GM21786 (cell line): Measurements from ENCODE around the gene HSPBAP1.
"Not testable (repeated sequence)": the region's sequence is repeated elsewhere in the genome, so short reads cannot be mapped to it uniquely, and the experiment has no call there.

Experiments
- ATAC-seq: cut with Tn5 transposase; IDR thresholded peaks from one replicate; pipeline ENCODE4 v1.9.1; 2021; ENCODE audit not compliant: unreplicated experiment

HSPBAP1 gene

DNA sequence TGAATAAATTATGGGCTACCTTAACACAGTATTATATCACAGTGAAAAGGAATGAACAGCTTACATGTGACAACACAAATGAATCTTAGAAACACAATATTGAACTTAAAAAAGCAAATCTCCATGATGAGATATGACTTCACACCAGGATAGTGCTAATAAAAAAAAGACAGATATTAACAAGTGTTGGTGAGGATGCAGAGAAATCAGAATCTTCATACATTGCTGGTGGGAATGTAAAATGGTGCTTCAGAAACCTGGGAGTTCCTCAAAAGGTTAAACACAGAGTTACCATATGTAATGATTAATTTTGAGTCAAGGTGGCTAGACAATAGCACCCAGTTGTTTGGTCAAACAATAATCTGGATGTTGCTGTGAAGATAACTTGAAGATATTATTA, 51.4 kb downstream of the HSPBAP1 start:
- no peak for ATAC-seq

- no peak for ATAC-seq
These were observed 54.5 kb downstream of the HSPBAP1 start for GRCh38 chr3:122739172-122739571.

DNA sequence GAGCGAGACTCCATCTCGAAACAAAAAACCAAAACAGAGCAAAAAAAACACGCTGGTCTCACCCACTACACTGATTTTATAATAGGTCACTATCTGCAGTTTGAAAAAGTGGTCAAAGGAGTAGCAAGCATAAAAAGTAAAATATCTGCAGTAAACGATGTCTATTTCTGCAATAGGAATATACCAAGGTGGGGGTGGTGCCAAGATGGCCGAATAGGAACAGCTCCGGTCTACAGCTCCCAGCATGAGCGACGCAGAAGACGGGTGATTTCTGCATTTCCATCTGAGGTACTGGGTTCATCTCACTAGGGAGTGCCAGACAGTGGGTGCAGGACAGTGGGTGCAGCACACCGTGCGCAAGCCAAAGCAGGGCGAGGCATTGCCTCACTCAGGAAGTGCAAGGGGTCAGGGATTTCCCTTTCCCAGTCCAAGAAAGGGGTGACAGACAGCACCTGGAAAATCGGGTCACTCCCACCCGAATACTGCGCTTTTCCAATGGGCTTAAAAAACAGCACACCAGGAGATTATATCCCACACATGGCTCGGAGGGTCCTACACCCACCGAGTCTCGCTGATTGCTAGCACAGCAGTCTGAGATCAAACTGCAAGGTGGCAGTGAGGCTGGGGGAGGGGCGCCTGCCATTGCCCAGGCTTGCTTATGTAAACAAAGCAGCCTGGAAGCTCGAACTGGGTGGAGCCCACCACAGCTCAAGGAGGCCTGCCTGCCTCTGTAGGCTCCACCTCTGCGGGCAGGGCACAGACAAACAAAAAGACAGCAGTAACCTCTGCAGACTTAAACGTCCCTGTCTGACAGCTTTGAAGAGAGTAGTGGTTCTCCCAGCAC, 60.7 kb downstream of the HSPBAP1 start:
- not testable (repeated sequence) for ATAC-seq

DNA sequence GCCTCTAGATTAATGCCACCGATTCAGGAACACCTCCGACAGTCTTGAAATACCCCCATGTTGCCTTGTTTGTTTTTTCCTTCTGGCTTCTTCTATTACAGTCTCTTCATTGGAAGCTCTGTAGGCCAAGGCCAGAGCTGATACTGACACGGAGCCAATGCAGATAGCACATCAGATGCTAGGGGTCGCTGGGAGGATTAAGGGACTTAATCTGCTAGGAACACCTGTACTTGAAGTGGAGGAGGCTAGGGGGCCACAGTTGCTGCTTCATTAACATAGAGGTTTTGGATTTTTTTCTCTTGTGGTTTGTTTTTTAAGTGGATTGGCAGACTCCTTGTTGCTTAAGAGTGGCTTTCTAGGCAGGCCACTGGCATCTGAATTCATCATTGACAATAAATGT, 63.4 kb downstream of the HSPBAP1 start:
- no peak for ATAC-seq

DNA sequence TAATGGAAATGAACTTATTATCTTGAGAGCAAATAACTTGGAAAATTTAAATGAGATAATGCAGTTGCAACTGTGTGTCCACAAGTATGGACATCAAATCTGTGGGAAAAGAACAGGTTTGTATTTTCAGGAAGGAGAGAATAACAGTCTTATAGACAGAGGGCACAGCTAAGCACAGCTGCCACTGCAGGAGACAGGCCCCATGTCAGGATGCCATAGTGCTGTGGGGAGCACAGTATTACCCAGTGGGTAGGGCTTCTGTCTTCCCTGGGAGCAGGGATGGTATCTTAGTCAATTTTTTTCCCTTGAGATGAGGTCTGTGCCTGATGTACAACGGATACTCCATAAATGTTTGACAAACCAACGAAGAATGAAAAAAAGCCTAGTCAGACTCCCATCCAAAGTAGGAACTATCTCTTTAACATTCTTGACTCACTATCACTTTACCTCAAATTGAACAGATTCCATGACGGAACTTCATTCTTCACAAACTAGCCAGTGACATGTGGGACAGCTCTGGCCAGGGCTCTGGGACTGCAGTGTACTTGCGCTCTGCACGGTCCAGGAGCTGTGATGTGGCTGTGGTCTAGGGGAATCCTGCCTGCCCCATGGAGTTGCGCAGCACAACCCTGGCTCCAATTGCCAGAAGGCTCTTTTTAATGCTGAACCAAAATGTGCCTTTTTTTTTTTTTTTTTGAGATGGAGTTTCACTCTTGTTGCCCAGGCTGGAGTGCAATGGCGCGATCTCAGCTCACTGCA, 64.7 kb downstream of the HSPBAP1 start:
- ATAC-seq, result no peak

DNA sequence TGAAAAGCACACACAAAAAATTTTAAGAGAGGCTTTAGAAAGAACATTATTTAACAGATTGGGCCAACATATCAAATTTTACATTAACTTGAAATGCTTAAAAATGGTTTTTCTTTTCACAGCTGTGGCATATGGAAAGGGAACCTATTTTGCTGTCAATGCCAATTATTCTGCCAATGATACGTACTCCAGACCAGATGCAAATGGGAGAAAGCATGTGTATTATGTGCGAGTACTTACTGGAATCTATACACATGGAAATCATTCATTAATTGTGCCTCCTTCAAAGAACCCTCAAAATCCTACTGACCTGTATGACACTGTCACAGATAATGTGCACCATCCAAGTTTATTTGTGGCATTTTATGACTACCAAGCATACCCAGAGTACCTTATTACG, 65.4 kb downstream of the HSPBAP1 start:
- ATAC-seq, result no peak

DNA sequence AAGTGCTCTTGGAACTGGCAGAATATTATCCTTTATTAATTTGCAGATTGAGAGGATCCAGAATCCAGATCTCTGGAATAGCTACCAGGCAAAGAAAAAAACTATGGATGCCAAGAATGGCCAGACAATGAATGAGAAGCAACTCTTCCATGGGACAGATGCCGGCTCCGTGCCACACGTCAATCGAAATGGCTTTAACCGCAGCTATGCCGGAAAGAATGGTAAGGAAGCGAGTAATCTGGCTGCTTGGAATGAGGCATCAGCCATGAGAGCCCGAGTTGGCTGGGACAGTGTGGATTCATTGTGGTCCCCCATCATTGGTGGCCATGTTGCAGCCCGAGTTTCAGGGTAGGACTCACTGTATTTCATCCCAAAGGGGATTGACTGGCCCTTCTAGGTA, 65.9 kb downstream of the HSPBAP1 start:
- no peak for ATAC-seq

DNA sequence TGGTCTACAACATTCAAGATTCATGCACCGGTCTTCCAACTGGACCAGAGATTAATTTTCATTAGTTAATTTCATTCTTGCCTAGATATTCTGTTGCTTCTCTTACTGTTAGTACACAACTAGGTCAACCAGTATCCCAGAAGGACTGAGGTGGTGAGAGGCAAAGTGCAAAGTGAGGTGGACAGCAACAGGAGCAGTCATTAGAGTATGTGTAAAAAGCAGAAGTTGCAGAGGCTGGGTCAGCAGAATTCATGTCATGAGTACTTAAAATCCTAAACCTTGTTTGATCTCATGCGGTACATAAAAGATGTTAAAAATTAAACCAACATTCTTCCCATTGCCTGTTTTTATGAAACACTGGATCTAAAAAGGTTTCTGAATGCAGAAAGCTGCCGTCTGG, 66.3 kb downstream of the HSPBAP1 start:
- ATAC-seq, result no peak

GRCh38 chr3:122725106-122725505, 68.5 kb downstream of the HSPBAP1 start:
- no peak for ATAC-seq

GRCh38 chr3:122719273-122719921, 74.2 kb downstream of the HSPBAP1 start:
- ATAC-seq, result no peak

DNA sequence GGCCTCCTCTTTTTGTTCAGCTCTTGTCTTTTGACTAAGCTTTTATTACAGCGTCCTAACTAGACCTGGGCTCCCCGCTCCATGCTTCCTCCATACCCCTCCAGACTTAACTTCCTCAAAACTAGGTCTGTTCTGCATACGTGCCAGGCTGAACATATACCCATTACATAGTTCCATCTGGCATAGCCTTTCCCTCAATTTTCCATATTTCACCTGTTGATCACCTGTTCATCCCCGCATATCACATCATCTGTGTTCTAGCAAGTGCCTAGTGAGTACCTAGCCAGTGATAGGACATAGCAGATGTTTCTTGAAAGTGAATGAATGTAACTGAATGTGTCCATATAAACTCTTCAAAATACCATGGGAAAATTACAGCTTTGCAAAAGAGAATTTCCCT, 77.0 kb downstream of the HSPBAP1 start:
- ATAC-seq, result no peak

DNA sequence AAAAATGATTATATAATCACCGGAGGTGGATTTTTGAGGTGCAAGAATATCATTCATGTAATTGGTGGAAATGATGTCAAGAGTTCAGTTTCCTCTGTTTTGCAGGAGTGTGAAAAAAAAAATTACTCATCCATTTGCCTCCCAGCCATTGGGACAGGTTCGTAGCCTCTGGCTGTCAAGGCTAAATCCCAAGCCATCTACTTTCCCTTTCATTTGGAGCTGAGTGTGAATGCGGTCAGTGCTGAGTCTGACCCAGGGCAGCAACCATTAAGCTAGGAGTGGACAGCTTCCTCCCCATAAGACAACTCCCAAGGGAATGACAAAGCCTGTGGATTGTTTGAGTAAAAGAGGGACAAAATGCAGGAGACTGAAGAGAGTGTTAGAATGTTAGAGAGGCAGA, 79.4 kb downstream of the HSPBAP1 start:
- ATAC-seq, result no peak

GRCh38 chr3:122710616-122711251, 82.9 kb downstream of the HSPBAP1 start:
- ATAC-seq, result not testable (repeated sequence)

DNA sequence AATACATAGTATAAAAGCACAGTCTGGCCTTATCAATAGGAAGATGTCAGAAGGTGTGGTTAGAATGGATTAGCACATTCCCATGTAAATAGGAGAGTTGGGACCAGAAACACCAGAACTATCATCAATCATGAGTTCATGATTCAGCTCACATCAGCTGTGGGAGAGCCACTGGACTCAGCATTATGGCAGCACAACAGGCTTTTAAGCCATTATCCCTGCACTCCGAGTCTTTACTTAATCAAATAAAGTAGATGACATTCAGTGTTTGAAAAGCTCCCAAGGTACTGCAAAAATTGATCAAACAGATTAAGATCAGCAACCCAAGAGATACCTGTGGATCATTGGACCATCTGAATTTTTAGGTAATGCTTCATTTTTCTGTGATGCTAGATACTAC, 88.3 kb downstream of the HSPBAP1 start:
- no peak for ATAC-seq

GRCh38 chr3:122700193-122700592, 93.4 kb downstream of the HSPBAP1 start:
- no peak for ATAC-seq

DNA sequence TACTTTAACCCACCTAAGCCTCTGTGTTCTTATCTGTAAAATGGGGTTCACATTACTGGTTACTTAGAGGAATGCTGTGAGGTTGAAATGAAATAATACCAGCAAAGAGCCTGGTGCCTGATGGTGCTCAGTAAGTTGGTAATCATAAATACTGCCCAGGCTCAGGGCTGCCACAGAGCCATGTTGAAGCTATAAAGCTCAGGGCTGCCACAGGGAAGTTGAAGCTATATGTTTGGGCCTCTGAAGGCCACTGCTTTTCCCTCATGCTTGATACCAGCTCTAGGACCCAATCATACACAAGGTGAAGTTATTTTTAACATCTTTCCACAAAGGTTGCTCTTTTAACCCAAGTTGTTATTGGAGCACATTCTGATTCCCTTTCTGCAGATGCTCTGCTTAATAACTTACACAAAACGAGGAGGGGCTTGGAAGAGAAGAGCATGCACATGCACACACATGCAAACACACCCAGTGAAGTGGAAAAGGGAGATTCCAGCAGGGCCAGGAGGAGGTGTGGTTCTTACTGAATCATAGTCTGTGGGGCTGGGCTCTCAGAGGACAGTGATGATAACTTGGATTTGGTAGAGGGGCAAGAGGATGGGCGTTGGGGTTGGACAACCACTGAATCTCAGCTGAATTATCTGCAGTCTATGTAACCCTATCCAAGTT, 95.5 kb downstream of the HSPBAP1 start:
- peak; percentile 77 for ATAC-seq

GRCh38 chr3:122695927-122696561, 97.6 kb downstream of the HSPBAP1 start:
- no peak for ATAC-seq

DNA sequence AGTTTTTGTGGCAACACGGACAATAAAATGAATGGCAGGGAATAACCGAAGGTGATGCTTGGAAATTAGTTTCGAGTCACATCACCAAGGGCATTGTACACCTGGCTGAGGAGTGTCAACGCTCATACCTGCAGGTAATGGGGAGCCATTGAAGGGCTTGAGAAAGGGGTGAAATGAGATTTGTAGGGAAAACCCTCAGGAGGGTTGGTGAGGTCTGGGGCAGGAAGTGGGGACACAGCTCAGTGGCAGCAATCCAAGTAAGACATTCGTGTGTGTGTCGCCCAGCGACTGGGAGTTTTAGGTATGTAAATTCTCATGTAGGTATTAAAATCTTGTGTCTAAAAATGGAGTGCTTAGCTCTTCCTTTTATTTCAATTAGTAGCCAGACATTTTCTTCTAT, 98.7 kb downstream of the HSPBAP1 start:
- ATAC-seq, result no peak

- no peak for ATAC-seq
These were observed 101.0 kb downstream of the HSPBAP1 start for GRCh38 chr3:122692674-122693073.

- ATAC-seq, result peak; percentile 73
These were observed 102.4 kb downstream of the HSPBAP1 start for GRCh38 chr3:122691195-122691594.
